Esophagus squamous epithelium (tissue), 5 donors: Measurements from ENCODE around the gene ANO4. TPM values are rescaled to one million over a fixed set of nuclear protein-coding genes. Genes with fewer than 3 reads are reported as not detected.

ENCODE experiments used
- DNase-seq: peaks from one replicate; lab custom pipeline; 2025; lab: John Stamatoyannopoulos, UW
- H3K27ac ChIP-seq, 4 donors: fragments of 200-600 bp; sonication (generic); one replicate each; pipeline ENCODE4 v1.5.1; 2016 to 2019; ENCODE audit warnings: mild to moderate bottlenecking in 1 of 4
- H3K27me3 ChIP-seq, 4 donors: fragments of 200-600 bp; sonication (generic); 1 replicate in 3 of 4; 2 replicates in 1 of 4; pipeline versions ENCODE4 v1.5.1 to v1.6.0; 2017 to 2021; ENCODE audit warnings: antibody characterized with exemption in 1 of 4
- H3K36me3 ChIP-seq, 3 donors: fragments of 200-600 bp; sonication (generic); one replicate each; pipeline ENCODE4 v1.5.1; 2016 to 2019
- H3K4me1 ChIP-seq, 3 donors: fragments of 200-600 bp; sonication (generic); one replicate each; pipeline ENCODE4 v1.5.1; 2017 to 2019
- H3K4me3 ChIP-seq, 4 donors: fragments of 200-600 bp; sonication (generic); 1 replicate in 3 of 4; 2 replicates in 1 of 4; pipeline ENCODE4 v1.5.1; 2016 to 2019; ENCODE audit warnings: mild to moderate bottlenecking in 2 of 4, moderate library complexity in 1 of 4
- H3K9me3 ChIP-seq, 3 donors: fragments of 200-600 bp; sonication (generic); one replicate each; pipeline ENCODE4 v1.5.1; 2016 to 2019
- CTCF ChIP-seq, 6 experiments: fragments of 450-650 bp in 4 of 6; fragments of 200-600 bp in 2 of 6; sonication (generic) in 2 of 6; IDR thresholded peaks; one replicate each; pipeline ENCODE4 v1.5.1; 2016 to 2019; ENCODE audit warnings: antibody characterized with exemption in 6 of 6, mild to moderate bottlenecking in 4 of 6, moderate library complexity in 4 of 6
- POLR2A ChIP-seq, 4 donors: fragments of 450-650 bp; IDR thresholded peaks; one replicate each; pipeline ENCODE4 v1.6.1; 2017; ENCODE audit warnings: antibody characterized with exemption in 4 of 4, mild to moderate bottlenecking in 4 of 4, moderate library complexity in 3 of 4
- WGBS, 2 donors: methylation state at CpG; one replicate each; pipeline ENCODE4 v1.1.5; 2018; 5-methylcytosine and 5-hydroxymethylcytosine counted together
- intact Hi-C: fragments of 100-400 bp; cut with DNase I; formaldehyde crosslinking; loops from one replicate; pipeline ENCODE4 v1.15.0; 2022
- total RNA-seq, 4 donors: library from RNA; depleted of rRNA; stranded (reverse); fragments of >200 nt; gene quantifications; one replicate each; pipeline ENCODE4 v1.1.0, GENCODE V29; 2016
- donor health status: DM: yes; HTN: yes; CAD: no.

The ANO4 gene
- total RNA-seq, 4 donors from 2014 or later: 0.09 TPM; not detected in 3

GRCh38 chr12:100974747-100975146 lies 180.2 kb downstream of the ANO4 start:
- no peaks in the 10 kb centered on the region for H3K36me3 ChIP-seq
- H3K4me1 ChIP-seq: no peaks in the 10 kb centered on the region
- no peak overlapping the region for H3K4me3 ChIP-seq
- H3K9me3 ChIP-seq: no peaks in the 10 kb centered on the region
- no peaks in the 10 kb centered on the region for H3K27me3 ChIP-seq
- DNase-seq: no peak
- intact Hi-C loops: no loop called here
- TF ChIP-seq CTCF (IDR thresholded peaks at IDR 0.05) (no peak), POLR2A (IDR thresholded peaks at IDR 0.05) (no peak)
- no peak overlapping the region for H3K27ac ChIP-seq
- WGBS, 2 donors: 55 to 69% methylated on average over 8 to 9 of the region's 9 CpGs

GRCh38 chr12:100976735-100977134 lies 182.2 kb downstream of the ANO4 start:
- Histone ChIP-seq H3K27me3 (no peaks in the 10 kb centered on the region), H3K4me3 (no peak overlapping the region), H3K9me3 (no peaks in the 10 kb centered on the region), H3K36me3 (no peaks in the 10 kb centered on the region), H3K4me1 (no peaks in the 10 kb centered on the region), H3K27ac (no peak overlapping the region)
- no peak for DNase-seq
- no peak for TF ChIP-seq POLR2A (IDR thresholded peaks at IDR 0.05)
- TF ChIP-seq CTCF (IDR thresholded peaks at IDR 0.05): no peak
- WGBS, 2 donors: 92 to 100% methylated on average over 1 of the region's 1 CpG
- intact Hi-C loops: no loop called here

GRCh38 chr12:100980856-100981255 lies 186.3 kb downstream of the ANO4 start:
- no peaks in the 10 kb centered on the region for H3K36me3 ChIP-seq
- H3K4me3 ChIP-seq: no peak overlapping the region
- H3K27ac ChIP-seq: no peak overlapping the region
- intact Hi-C loops: no loop called here
- WGBS, 2 donors: 46 to 67% methylated on average over 1 of the region's 1 CpG
- no peak for DNase-seq
- no peaks in the 10 kb centered on the region for H3K27me3 ChIP-seq
- no peaks in the 10 kb centered on the region for H3K9me3 ChIP-seq
- no peaks in the 10 kb centered on the region for H3K4me1 ChIP-seq
- TF ChIP-seq CTCF (IDR thresholded peaks at IDR 0.05): no peak

GRCh38 chr12:100982511-100983183 lies 188.1 kb downstream of the ANO4 start:
- no peaks in the 10 kb centered on the region for H3K36me3 ChIP-seq
- DNase-seq: no peak
- H3K4me3 ChIP-seq: no peak overlapping the region
- 70 to 73% methylated on average over 2 of the region's 2 CpGs for WGBS, 2 donors
- intact Hi-C loops: no loop called here
- no peaks in the 10 kb centered on the region for H3K27me3 ChIP-seq
- TF ChIP-seq POLR2A (IDR thresholded peaks at IDR 0.05) (no peak), CTCF (IDR thresholded peaks at IDR 0.05) (no peak)
- H3K4me1 ChIP-seq: peaks cover 0 to 2% (median 0%) of the 10 kb centered on the region in 3 donors
- no peak overlapping the region for H3K27ac ChIP-seq
- no peaks in the 10 kb centered on the region for H3K9me3 ChIP-seq

GRCh38 chr12:100984796-100985195 lies 190.2 kb downstream of the ANO4 start:
- Histone ChIP-seq H3K36me3 (no peaks in the 10 kb centered on the region), H3K27me3 (no peaks in the 10 kb centered on the region), H3K4me1 (peaks cover 0 to 11% (median 0%) of the 10 kb centered on the region in 3 donors), H3K9me3 (no peaks in the 10 kb centered on the region), H3K4me3 (no peak overlapping the region), H3K27ac (no peak overlapping the region)
- TF ChIP-seq CTCF (IDR thresholded peaks at IDR 0.05) (no peak), POLR2A (IDR thresholded peaks at IDR 0.05) (no peak)
- 45 to 71% methylated on average over 1 of the region's 1 CpG for WGBS, 2 donors
- DNase-seq: no peak
- intact Hi-C loops: no loop called here
